IMR-90 (cell line): Measurements from ENCODE around the gene LUC7L2.

Experiments
- CEBPB ChIP-seq: IDR thresholded peaks from 2 replicates; pipeline ENCODE4 v1.6.1; 2012; ENCODE audit warnings: low read depth, low read length, improper control_type of control experiment
- CHD1 ChIP-seq: IDR thresholded peaks from 2 replicates; pipeline ENCODE4 v1.6.1; 2012; ENCODE audit warnings: low read depth, low read length, improper control_type of control experiment
- MAFK ChIP-seq: IDR thresholded peaks from 2 replicates; pipeline ENCODE4 v1.6.1; 2012; ENCODE audit warnings: low read depth, low read length, improper control_type of control experiment
- MXI1 ChIP-seq: IDR thresholded peaks from 2 replicates; pipeline ENCODE4 v1.6.1; 2012; ENCODE audit warnings: low read depth, mild to moderate bottlenecking, low read length, moderate library complexity, borderline replicate concordance
- POLR2A ChIP-seq: IDR thresholded peaks from 2 replicates; pipeline ENCODE4 v1.6.1; 2012; ENCODE audit warnings: mild to moderate bottlenecking, low read depth, low read length
- RAD21 ChIP-seq: IDR thresholded peaks from 2 replicates; pipeline ENCODE4 v1.6.1; 2012; ENCODE audit warnings: low read length, improper control_type of control experiment
- TF ChIP-seq, protein P1 (sequence below): conservative IDR thresholded peaks from 2 replicates; pipeline ENCODE4 v1.5.1; 2012; ENCODE audit warnings: mild to moderate bottlenecking, low read depth, low read length, improper control_type of control experiment
- TF ChIP-seq, protein P2 (sequence below): fragments of 150-350 bp; IDR thresholded peaks from 2 replicates; pipeline ENCODE4 v1.6.1; 2017; ENCODE audit warnings: mild to moderate bottlenecking, antibody characterized with exemption, low read length, low read depth

DNA sequence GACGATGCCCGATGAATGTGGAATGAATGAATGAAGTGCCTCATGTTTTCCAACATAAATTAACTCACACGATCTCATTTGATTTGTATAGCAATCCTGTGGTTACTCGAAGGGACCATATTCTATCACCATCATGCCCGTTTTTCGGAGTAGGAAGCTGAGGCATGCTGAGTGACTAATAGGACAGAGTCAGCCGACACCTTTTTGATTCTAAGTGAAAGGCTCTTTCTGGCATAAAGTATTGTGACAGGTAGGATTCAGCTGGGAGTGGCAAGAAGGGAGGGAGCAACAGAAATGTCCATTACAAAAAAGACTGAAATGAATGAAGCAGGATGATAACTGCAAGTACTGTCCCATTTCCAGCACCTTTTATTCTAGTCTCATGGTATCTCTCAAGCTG lies 68.1 kb downstream of the LUC7L2 start:
- TF ChIP-seq, protein P1, sequence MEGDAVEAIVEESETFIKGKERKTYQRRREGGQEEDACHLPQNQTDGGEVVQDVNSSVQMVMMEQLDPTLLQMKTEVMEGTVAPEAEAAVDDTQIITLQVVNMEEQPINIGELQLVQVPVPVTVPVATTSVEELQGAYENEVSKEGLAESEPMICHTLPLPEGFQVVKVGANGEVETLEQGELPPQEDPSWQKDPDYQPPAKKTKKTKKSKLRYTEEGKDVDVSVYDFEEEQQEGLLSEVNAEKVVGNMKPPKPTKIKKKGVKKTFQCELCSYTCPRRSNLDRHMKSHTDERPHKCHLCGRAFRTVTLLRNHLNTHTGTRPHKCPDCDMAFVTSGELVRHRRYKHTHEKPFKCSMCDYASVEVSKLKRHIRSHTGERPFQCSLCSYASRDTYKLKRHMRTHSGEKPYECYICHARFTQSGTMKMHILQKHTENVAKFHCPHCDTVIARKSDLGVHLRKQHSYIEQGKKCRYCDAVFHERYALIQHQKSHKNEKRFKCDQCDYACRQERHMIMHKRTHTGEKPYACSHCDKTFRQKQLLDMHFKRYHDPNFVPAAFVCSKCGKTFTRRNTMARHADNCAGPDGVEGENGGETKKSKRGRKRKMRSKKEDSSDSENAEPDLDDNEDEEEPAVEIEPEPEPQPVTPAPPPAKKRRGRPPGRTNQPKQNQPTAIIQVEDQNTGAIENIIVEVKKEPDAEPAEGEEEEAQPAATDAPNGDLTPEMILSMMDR, result no peak
- TF ChIP-seq MXI1 (no peak), CEBPB (no peak), RAD21 (no peak), MAFK (no peak), CHD1 (no peak), POLR2A (no peak)
- TF ChIP-seq, protein P2, sequence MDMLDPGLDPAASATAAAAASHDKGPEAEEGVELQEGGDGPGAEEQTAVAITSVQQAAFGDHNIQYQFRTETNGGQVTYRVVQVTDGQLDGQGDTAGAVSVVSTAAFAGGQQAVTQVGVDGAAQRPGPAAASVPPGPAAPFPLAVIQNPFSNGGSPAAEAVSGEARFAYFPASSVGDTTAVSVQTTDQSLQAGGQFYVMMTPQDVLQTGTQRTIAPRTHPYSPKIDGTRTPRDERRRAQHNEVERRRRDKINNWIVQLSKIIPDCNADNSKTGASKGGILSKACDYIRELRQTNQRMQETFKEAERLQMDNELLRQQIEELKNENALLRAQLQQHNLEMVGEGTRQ, result no peak
